Measurements from ENCODE around the gene PPP1R12A.

Gene PPP1R12A

DNA sequence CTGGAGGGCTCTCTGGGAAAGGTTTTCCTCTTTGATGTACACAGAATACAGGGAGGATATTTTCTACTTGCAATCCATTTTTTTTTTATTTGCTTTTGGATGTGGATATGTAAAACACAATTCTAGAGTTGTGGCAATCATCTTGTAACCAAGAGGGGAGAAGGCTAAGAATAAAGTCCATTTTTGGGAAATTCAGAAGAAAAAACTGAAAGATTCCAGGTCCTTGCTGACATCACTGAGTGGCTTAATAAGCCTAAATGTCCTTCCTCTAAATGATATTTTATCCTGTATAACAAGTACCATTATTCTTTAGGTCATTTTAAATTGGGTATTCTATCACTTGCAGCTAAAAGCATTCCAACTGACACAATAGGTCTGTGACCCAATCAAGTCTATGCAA lies 64.0 kb downstream of the PPP1R12A start:
- DNase-seq (ENCODE audit: low read depth): no peak
- no peaks in the 10 kb centered on the region for H3K4me1 ChIP-seq (ENCODE audit: control insufficient read depth, insufficient read depth, low read length)
- H3K27me3 ChIP-seq (replicated peaks; ENCODE audit: control insufficient read depth, insufficient read depth, low read length): no peaks in the 10 kb centered on the region
- no peak overlapping the region for H3K4me3 ChIP-seq (ENCODE audit: low read length)
- H3K9me3 ChIP-seq (ENCODE audit: control insufficient read depth, low read length): no peaks in the 10 kb centered on the region
- no peak overlapping the region for H3K9ac ChIP-seq (ENCODE audit: low read length)
- peaks cover 46% of the 10 kb centered on the region for H3K36me3 ChIP-seq (ENCODE audit: control insufficient read depth, insufficient read depth, low read length, severe bottlenecking)

DNA sequence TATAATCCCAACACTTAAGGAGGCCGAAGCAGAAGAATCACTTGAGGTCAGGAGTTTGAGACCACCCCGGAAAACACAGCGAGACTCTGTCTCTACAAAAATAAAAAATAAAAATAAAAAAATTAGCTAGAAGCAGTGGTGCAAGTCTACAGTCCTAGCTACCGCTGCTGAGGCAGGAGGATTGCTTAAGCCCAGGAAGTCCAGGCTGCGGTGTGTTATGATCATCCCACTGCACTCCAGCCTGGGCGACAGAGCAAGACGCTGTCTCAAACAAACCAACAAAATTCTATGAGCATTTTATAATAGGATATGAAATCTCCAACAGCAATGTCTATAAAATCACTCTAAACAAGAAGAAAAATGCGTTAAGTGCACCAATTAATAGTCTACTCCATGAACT lies 75.3 kb downstream of the PPP1R12A start:
- Histone ChIP-seq H3K9ac (ENCODE audit: low read length) (no peak overlapping the region), H3K27me3 (replicated peaks; ENCODE audit: control insufficient read depth, insufficient read depth, low read length) (no peaks in the 10 kb centered on the region), H3K4me1 (ENCODE audit: control insufficient read depth, insufficient read depth, low read length) (peaks cover 24% of the 10 kb centered on the region), H3K4me3 (ENCODE audit: low read length) (no peak overlapping the region), H3K9me3 (ENCODE audit: control insufficient read depth, low read length) (no peaks in the 10 kb centered on the region), H3K36me3 (ENCODE audit: control insufficient read depth, insufficient read depth, low read length, severe bottlenecking) (no peaks in the 10 kb centered on the region)
- no peak for DNase-seq (ENCODE audit: low read depth)

DNA sequence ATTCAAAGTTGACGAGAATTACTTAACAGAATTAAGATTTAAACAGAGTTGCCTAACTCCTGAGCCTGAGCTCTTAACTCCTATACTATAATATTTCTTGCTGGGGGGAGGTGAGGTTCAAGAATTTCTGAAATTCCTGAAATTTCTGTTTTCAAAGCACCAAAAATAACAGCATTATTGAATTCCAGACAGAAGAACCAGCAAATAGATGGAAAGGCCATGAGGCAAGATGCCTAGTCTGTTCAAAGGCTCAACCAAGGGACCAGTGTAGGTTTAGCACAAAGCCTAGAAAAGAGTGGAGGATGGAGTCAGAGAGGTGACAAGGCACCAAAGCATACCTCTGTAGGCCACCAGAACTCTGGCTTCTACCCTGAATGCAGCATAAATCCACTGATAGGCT lies 76.4 kb downstream of the PPP1R12A start:
- peak; percentile 31 for DNase-seq (ENCODE audit: low read depth)
- Histone ChIP-seq H3K9ac (ENCODE audit: low read length) (no peak overlapping the region), H3K27me3 (replicated peaks; ENCODE audit: control insufficient read depth, insufficient read depth, low read length) (no peaks in the 10 kb centered on the region), H3K4me3 (ENCODE audit: low read length) (peak overlapping the region; percentile 28), H3K36me3 (ENCODE audit: control insufficient read depth, insufficient read depth, low read length, severe bottlenecking) (no peaks in the 10 kb centered on the region), H3K4me1 (ENCODE audit: control insufficient read depth, insufficient read depth, low read length) (peaks cover 24% of the 10 kb centered on the region), H3K9me3 (ENCODE audit: control insufficient read depth, low read length) (no peaks in the 10 kb centered on the region)

DNA sequence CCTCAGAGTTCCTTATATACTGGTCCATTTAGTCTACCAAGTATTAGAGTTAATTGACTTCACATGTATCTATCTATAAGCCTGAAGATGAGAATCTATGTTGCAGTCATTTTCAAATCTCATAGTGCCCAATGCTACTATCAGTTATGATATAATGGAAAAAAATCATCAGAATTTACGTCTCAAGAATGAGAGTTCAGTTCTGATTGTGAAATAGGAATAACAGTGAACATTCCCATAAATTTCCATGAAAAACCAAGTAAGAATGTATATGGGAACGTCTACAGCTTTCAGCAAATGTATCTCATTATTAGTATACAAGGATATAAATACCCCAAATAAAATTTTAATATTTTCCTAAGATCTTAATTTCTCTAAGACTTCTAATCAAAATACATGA lies 77.2 kb downstream of the PPP1R12A start:
- no peak overlapping the region for H3K9ac ChIP-seq (ENCODE audit: low read length)
- H3K9me3 ChIP-seq (ENCODE audit: control insufficient read depth, low read length): no peaks in the 10 kb centered on the region
- no peaks in the 10 kb centered on the region for H3K27me3 ChIP-seq (replicated peaks; ENCODE audit: control insufficient read depth, insufficient read depth, low read length)
- DNase-seq (ENCODE audit: low read depth): peak; percentile 27
- no peaks in the 10 kb centered on the region for H3K36me3 ChIP-seq (ENCODE audit: control insufficient read depth, insufficient read depth, low read length, severe bottlenecking)
- no peak overlapping the region for H3K4me3 ChIP-seq (ENCODE audit: low read length)
- H3K4me1 ChIP-seq (ENCODE audit: control insufficient read depth, insufficient read depth, low read length): peaks cover 24% of the 10 kb centered on the region

DNA sequence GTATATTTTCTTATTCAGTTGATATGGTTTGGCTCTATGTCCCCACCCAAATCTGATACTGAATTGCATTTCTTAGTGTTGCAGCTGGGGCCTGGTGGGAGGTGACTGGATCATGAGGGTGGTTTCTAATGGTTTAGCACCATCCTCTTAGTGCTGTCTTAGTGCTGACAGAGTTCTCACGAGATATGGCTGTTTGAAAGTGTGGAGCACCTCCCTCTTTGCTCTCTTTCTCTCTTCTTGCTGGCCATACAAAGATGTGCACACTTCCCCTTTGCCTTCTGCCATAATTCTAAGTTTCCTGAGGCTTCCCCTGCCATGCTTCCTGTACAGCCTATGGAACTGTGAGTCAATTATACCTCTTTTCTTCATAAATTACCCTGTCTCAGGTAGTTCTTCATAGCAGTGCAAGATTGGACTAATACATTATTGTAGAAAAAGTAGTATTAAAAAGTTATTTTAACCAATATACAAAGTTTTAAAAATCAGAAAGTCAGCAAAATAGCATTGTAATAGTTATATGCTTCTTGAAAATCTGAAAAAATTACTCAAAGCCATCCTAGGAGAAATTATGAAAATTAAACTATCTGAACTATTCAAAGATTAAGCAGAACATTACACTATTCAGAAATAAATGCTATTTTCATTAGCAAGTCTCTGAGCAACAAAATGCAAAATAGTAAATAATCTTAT lies 84.1 kb downstream of the PPP1R12A start:
- Histone ChIP-seq H3K4me1 (ENCODE audit: control insufficient read depth, insufficient read depth, low read length) (peaks cover 5% of the 10 kb centered on the region), H3K4me3 (ENCODE audit: low read length) (no peak overlapping the region), H3K36me3 (ENCODE audit: control insufficient read depth, insufficient read depth, low read length, severe bottlenecking) (no peaks in the 10 kb centered on the region), H3K9me3 (ENCODE audit: control insufficient read depth, low read length) (peaks cover 5% of the 10 kb centered on the region), H3K9ac (ENCODE audit: low read length) (no peak overlapping the region), H3K27me3 (replicated peaks; ENCODE audit: control insufficient read depth, insufficient read depth, low read length) (no peaks in the 10 kb centered on the region)
- DNase-seq (ENCODE audit: low read depth): no peak

DNA sequence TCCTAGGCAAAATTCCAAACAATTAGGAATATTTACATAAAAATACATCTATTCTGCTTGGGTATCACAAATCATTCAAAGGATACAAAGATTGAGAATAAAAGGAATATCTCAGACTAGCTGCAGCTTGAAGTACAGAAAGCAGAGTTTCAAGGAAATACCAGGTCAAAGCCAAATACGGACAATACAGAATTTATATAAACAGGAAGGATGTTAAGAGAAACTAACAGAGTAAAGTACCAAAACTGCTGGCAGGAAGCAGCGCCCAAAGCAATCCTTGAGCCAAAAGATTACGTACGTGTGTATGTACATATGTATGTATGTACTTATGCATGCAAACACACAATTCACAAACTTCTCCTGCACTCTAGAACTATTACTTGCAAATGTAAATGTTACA lies 86.6 kb downstream of the PPP1R12A start:
- no peak overlapping the region for H3K9ac ChIP-seq (ENCODE audit: low read length)
- DNase-seq (ENCODE audit: low read depth): no peak
- H3K4me1 ChIP-seq (ENCODE audit: control insufficient read depth, insufficient read depth, low read length): peaks cover 14% of the 10 kb centered on the region
- H3K4me3 ChIP-seq (ENCODE audit: low read length): no peak overlapping the region
- H3K36me3 ChIP-seq (ENCODE audit: control insufficient read depth, insufficient read depth, low read length, severe bottlenecking): peaks cover 9% of the 10 kb centered on the region
- H3K9me3 ChIP-seq (ENCODE audit: control insufficient read depth, low read length): peaks cover 5% of the 10 kb centered on the region
- no peaks in the 10 kb centered on the region for H3K27me3 ChIP-seq (replicated peaks; ENCODE audit: control insufficient read depth, insufficient read depth, low read length)

DNA sequence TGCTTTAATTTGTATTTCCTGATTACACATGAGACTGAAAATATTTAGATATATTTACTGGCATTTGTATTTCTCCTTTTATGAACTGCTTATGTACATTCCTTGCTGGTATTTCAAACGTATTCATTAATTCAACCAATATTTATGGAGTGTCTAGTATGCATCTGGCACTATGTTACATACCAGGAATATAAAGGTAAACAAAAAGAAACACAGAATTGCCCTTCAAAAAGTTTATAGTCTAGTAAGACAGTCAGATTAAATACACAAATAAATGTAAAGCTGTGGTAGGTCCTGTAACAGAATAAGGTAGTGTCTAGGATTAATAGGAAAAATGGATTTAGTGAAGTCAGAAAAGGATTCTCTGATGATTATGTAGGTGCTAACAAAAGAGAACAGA lies 87.5 kb downstream of the PPP1R12A start:
- H3K27me3 ChIP-seq (replicated peaks; ENCODE audit: control insufficient read depth, insufficient read depth, low read length): no peaks in the 10 kb centered on the region
- DNase-seq (ENCODE audit: low read depth): no peak
- H3K9me3 ChIP-seq (ENCODE audit: control insufficient read depth, low read length): peaks cover 5% of the 10 kb centered on the region
- peaks cover 14% of the 10 kb centered on the region for H3K4me1 ChIP-seq (ENCODE audit: control insufficient read depth, insufficient read depth, low read length)
- H3K9ac ChIP-seq (ENCODE audit: low read length): no peak overlapping the region
- H3K36me3 ChIP-seq (ENCODE audit: control insufficient read depth, insufficient read depth, low read length, severe bottlenecking): peaks cover 13% of the 10 kb centered on the region
- no peak overlapping the region for H3K4me3 ChIP-seq (ENCODE audit: low read length)

DNA sequence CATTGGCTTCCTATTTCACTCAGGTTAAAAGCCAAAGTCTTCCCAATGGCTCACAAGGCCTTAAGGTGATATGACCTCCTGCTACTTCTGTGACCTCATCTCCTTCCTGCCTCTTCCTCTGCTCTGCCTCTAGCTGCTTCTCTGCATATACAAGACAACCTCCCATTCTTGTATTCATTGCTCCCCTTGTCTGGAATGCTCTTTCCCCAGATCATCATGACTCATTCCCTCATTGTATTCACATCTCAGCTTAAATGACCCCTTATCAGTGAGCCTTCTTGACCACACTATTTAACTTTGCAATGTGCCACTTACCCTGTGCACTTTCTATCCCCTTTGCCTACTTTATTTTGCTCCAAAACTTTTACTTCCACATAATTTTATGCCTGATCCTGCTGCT lies 90.2 kb downstream of the PPP1R12A start:
- peak overlapping the region; percentile 2 for H3K4me3 ChIP-seq (ENCODE audit: low read length)
- peaks cover 14% of the 10 kb centered on the region for H3K4me1 ChIP-seq (ENCODE audit: control insufficient read depth, insufficient read depth, low read length)
- peaks cover 17% of the 10 kb centered on the region for H3K36me3 ChIP-seq (ENCODE audit: control insufficient read depth, insufficient read depth, low read length, severe bottlenecking)
- H3K9me3 ChIP-seq (ENCODE audit: control insufficient read depth, low read length): no peaks in the 10 kb centered on the region
- no peak overlapping the region for H3K9ac ChIP-seq (ENCODE audit: low read length)
- no peaks in the 10 kb centered on the region for H3K27me3 ChIP-seq (replicated peaks; ENCODE audit: control insufficient read depth, insufficient read depth, low read length)
- peak; percentile 41 for DNase-seq (ENCODE audit: low read depth)

DNA sequence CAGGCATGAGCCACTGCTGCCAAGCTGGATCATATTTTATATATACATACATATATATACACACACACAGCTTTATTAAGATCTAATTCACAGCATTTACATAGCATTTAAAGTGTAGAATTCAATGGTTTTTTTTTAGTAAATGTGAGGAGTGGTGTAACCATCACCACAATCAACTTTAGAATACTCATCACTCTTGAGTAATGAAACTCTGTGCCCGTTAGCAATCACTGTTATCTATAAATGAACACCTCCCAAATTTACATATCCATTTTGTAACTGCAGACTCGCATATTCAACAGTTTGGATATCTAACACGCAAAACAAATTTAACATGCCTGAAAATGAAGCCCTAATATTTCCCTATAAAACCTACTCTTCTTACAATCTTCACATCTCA lies 90.9 kb downstream of the PPP1R12A start:
- DNase-seq (ENCODE audit: low read depth): no peak
- no peaks in the 10 kb centered on the region for H3K27me3 ChIP-seq (replicated peaks; ENCODE audit: control insufficient read depth, insufficient read depth, low read length)
- H3K36me3 ChIP-seq (ENCODE audit: control insufficient read depth, insufficient read depth, low read length, severe bottlenecking): peaks cover 22% of the 10 kb centered on the region
- H3K4me3 ChIP-seq (ENCODE audit: low read length): no peak overlapping the region
- H3K9ac ChIP-seq (ENCODE audit: low read length): no peak overlapping the region
- H3K9me3 ChIP-seq (ENCODE audit: control insufficient read depth, low read length): peaks cover 2% of the 10 kb centered on the region
- peaks cover 14% of the 10 kb centered on the region for H3K4me1 ChIP-seq (ENCODE audit: control insufficient read depth, insufficient read depth, low read length)

DNA sequence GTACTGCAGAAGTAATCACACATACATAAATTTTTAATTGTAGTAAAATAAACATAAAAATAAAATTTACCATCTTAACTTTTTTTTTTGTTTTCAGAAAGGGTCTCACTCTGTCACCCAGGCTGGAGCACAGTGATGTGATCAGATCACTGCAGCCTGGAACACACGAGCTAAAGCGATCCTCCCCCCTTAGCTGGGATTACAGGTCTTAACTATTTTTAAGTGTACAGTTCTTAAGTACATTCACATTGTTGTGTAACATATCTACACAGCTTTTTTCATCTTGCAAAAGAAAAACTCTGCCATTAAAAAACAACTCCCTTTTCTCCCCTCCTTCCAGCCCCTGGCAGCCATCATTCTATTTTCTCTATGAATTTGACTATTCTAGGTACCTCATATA lies 92.3 kb downstream of the PPP1R12A start:
- Histone ChIP-seq H3K36me3 (ENCODE audit: control insufficient read depth, insufficient read depth, low read length, severe bottlenecking) (peaks cover 35% of the 10 kb centered on the region), H3K9ac (ENCODE audit: low read length) (no peak overlapping the region), H3K27me3 (replicated peaks; ENCODE audit: control insufficient read depth, insufficient read depth, low read length) (no peaks in the 10 kb centered on the region), H3K4me3 (ENCODE audit: low read length) (no peak overlapping the region), H3K9me3 (ENCODE audit: control insufficient read depth, low read length) (peaks cover 10% of the 10 kb centered on the region), H3K4me1 (ENCODE audit: control insufficient read depth, insufficient read depth, low read length) (peaks cover 14% of the 10 kb centered on the region)
- DNase-seq (ENCODE audit: low read depth): no peak

DNA sequence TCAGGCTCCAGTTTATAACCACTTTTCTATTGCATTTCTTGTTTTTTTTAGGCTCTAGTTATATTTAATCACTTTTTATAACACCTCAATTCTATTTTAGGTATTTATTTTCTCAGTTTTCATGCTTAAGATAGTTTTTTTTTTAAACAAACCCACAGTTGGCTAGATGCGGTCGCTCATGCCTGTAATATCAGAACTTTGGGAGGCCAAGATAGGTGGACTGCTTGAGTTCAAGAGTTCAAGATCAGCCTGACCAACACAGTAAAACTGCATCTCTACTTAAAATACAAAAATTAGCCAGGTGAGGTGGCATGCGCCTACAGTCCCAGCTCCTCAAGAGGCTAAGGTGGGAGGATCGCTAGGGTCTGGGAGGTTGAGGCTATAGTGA lies 93.0 kb downstream of the PPP1R12A start:
- no peak for DNase-seq (ENCODE audit: low read depth)
- Histone ChIP-seq H3K9me3 (ENCODE audit: control insufficient read depth, low read length) (peaks cover 10% of the 10 kb centered on the region), H3K4me3 (ENCODE audit: low read length) (no peak overlapping the region), H3K4me1 (ENCODE audit: control insufficient read depth, insufficient read depth, low read length) (peaks cover 14% of the 10 kb centered on the region), H3K9ac (ENCODE audit: low read length) (no peak overlapping the region), H3K36me3 (ENCODE audit: control insufficient read depth, insufficient read depth, low read length, severe bottlenecking) (peaks cover 39% of the 10 kb centered on the region), H3K27me3 (replicated peaks; ENCODE audit: control insufficient read depth, insufficient read depth, low read length) (no peaks in the 10 kb centered on the region)

DNA sequence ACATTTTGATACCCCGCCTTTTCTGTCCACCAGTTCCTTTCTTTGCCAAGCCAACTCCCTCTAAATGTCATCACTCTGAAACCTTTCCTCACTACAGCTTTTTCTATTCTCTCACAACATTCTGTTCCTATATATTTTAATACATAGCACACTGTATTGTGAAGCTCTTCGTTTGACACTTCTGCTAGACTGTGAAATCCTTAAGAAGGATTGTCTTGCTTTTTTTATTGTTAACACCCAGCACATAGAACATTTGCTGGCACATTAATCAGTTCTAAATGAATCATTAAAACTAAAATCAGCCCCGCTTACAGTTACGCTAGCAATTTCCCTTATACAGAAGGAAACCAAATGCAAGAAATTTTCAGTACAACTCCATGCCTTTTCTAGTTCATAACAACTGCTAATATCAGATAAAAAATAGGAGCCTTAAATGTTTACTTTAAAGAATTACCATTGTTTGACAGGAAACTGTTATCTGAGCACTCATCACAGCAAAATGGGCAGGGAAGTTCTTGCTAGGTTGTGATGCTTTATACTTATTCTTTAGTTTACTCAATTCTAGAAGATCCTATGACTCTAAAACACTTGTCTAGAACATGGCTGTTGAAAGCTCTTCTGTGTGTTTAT lies 93.5 kb downstream of the PPP1R12A start:
- Histone ChIP-seq H3K4me1 (ENCODE audit: control insufficient read depth, insufficient read depth, low read length) (peaks cover 14% of the 10 kb centered on the region), H3K36me3 (ENCODE audit: control insufficient read depth, insufficient read depth, low read length, severe bottlenecking) (peaks cover 39% of the 10 kb centered on the region)

More for the DNA sequence above, 93.5 kb downstream of the PPP1R12A start:
- no peak for DNase-seq (ENCODE audit: low read depth)
- Histone ChIP-seq H3K9ac (ENCODE audit: low read length) (no peak overlapping the region), H3K4me3 (ENCODE audit: low read length) (no peak overlapping the region), H3K27me3 (replicated peaks; ENCODE audit: control insufficient read depth, insufficient read depth, low read length) (no peaks in the 10 kb centered on the region), H3K9me3 (ENCODE audit: control insufficient read depth, low read length) (peaks cover 10% of the 10 kb centered on the region)

Data from adipocyte (in vitro differentiated cells).